ENCODE measurements around the gene MLST8.

Gene MLST8

DNA sequence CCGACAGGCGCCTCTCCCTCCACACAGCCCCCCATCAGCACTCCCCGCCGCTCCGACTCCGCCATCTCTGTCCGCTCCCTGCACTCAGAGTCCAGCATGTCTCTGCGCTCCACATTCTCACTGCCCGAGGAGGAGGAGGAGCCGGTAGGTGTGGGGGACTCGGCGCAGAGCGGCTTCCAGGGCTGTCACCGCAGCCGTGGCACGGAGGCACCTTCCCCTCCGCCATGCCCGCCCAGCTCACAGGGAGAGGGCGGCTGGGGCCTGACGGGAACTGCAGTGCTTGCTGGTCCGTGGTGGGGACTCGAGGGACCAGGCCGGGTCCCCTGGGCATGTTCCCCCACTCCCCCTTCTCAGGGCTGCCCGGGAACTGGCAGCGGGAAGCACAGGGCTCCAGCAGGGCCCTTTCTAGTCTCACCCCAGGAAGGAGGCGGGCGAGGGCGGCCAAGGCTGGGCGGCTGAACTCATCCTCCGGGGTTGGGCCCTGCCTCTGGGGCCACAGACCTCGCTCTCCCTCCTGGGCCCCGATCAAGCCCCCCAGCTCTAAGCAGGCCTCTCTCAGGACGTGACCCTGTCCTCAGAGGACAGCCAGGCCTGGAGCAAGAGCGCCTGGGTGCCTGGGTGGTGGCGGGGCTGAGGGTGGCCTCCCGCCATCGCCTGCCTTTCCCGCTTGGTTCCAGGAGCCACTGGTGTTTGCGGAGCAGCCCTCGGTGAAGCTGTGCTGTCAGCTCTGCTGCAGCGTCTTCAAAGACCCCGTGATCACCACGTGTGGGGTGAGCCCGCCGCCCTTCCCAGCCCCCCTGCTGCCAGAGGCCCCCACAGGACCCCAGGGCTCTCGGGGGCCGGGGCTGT, 34.4 kb upstream of the MLST8 start:
- TF ChIP-seq KLF9 (tag by site-specific recombination; IDR thresholded peaks at IDR 0.05; ENCODE audit: low read depth) (no peak), ZNF658 (tag by site-specific recombination; IDR thresholded peaks at IDR 0.05) (no peak), ZNF48 (tag by site-specific recombination; IDR thresholded peaks at IDR 0.05) (no peak), ZNF366 (tag by site-specific recombination; conservative IDR thresholded peaks at IDR 0.05) (no peak), ZNF548 (tag by site-specific recombination; IDR thresholded peaks at IDR 0.05) (no peak), CTCF (tag by site-specific recombination; IDR thresholded peaks at IDR 0.05) (no peak)
- Histone ChIP-seq H3K4me1 (ENCODE audit: control insufficient read depth, insufficient read depth, low read length) (no peaks in the 10 kb centered on the region), H3K27ac (ENCODE audit: extremely low read depth, low read depth, low read length) (no peak overlapping the region), H3K36me3 (ENCODE audit: control insufficient read depth in 2 of 2, insufficient read depth in 1 of 2, low read length in 2 of 2) (peaks cover 0 to 65% of the 10 kb centered on the region in 2 experiments; a peak in 2 of 3 replicates), H3K9me3 (ENCODE audit: control insufficient read depth, insufficient read depth, low read depth, low read length) (no peaks in the 10 kb centered on the region), H3K4me3 (ENCODE audit: low read depth, low read length) (no peak overlapping the region)
- ChIA-PET POLR2A (interaction anchor here (3.2 kb wide), 1 partner anchor 16 kb away, joined by 18 read pairs; the partner anchor contains the start of gene TRAF7), CTCF (interaction anchor here (1.0 kb wide), 1 partner anchor 12 kb away, joined by 3 read pairs; no protein-coding TSS in a partner anchor)

DNA sequence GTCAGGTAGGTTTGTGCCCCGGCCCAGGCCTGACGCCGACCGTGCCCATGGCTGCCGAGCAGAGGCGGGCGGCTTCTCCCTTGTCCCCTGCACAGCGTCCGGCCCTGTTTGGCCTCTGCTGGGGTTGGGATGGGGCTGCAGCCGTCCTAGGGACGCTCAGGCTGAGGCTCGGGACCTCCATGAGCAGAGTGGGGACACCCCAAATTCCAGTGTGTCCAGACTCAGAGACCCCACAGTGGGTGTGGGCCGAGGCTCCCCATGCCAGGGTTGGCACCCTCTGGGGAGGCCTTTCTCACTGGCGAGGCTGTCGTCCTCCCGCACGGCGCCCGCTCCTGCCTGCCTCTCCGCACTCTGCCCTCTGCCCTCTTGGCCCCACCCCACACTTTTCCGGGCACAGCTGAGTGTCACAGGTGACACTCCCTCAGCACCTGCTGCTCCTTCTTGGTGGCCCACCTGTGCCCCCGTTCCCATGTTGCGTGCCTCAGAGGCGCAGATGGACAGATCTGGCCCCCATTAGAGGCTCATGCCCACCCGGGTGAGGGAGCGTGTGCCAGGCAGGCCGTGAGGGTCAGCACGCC, 33.6 kb upstream of the MLST8 start:
- H3K4me1 ChIP-seq (ENCODE audit: control insufficient read depth, insufficient read depth, low read length): no peaks in the 10 kb centered on the region
- peaks cover 0 to 64% of the 10 kb centered on the region in 2 experiments; a peak in 2 of 3 replicates for H3K36me3 ChIP-seq (ENCODE audit: control insufficient read depth in 2 of 2, insufficient read depth in 1 of 2, low read length in 2 of 2)
- POLR2A ChIA-PET: interaction anchor here (3.2 kb wide), 1 partner anchor 17 kb away, joined by 18 read pairs; the partner anchor contains the start of gene TRAF7

More for the DNA sequence above, 33.6 kb upstream of the MLST8 start:
- Histone ChIP-seq H3K9me3 (ENCODE audit: control insufficient read depth, insufficient read depth, low read depth, low read length) (no peaks in the 10 kb centered on the region), H3K4me3 (ENCODE audit: low read depth, low read length) (no peak overlapping the region), H3K27ac (ENCODE audit: extremely low read depth, low read depth, low read length) (no peak overlapping the region)
- CTCF ChIA-PET: no interaction called here
- TF ChIP-seq, protein P1, sequence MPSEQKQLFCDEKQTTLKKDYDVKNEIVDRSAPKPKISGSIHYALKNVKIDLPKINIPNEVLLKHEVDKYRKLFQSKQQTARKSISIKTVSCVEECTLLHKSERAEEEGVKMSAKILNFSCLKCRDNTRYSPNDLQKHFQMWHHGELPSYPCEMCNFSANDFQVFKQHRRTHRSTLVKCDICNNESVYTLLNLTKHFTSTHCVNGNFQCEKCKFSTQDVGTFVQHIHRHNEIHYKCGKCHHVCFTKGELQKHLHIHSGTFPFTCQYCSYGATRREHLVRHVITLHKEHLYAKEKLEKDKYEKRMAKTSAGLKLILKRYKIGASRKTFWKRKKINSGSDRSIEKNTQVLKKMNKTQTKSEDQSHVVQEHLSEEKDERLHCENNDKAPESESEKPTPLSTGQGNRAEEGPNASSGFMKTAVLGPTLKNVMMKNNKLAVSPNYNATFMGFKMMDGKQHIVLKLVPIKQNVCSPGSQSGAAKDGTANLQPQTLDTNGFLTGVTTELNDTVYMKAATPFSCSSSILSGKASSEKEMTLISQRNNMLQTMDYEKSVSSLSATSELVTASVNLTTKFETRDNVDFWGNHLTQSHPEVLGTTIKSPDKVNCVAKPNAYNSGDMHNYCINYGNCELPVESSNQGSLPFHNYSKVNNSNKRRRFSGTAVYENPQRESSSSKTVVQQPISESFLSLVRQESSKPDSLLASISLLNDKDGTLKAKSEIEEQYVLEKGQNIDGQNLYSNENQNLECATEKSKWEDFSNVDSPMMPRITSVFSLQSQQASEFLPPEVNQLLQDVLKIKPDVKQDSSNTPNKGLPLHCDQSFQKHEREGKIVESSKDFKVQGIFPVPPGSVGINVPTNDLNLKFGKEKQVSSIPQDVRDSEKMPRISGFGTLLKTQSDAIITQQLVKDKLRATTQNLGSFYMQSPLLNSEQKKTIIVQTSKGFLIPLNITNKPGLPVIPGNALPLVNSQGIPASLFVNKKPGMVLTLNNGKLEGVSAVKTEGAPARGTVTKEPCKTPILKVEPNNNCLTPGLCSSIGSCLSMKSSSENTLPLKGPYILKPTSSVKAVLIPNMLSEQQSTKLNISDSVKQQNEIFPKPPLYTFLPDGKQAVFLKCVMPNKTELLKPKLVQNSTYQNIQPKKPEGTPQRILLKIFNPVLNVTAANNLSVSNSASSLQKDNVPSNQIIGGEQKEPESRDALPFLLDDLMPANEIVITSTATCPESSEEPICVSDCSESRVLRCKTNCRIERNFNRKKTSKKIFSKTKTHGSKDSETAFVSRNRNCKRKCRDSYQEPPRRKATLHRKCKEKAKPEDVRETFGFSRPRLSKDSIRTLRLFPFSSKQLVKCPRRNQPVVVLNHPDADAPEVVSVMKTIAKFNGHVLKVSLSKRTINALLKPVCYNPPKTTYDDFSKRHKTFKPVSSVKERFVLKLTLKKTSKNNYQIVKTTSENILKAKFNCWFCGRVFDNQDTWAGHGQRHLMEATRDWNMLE (tag by site-specific recombination; conservative IDR thresholded peaks at IDR 0.05; ENCODE audit: low read depth): no peak
- TF ChIP-seq ZNF423 (tag by site-specific recombination; IDR thresholded peaks at IDR 0.05) (no peak), ZNF23 (tag by site-specific recombination; IDR thresholded peaks at IDR 0.05; ENCODE audit: borderline replicate concordance) (no peak), ZNF571 (tag by site-specific recombination; IDR thresholded peaks at IDR 0.05) (no peak), ZNF391 (tag by site-specific recombination; IDR thresholded peaks at IDR 0.05; ENCODE audit: borderline replicate concordance, low read depth) (no peak), ZNF19 (tag by site-specific recombination; IDR thresholded peaks at IDR 0.05; ENCODE audit: low read depth) (no peak), ZNF16 (tag by site-specific recombination; IDR thresholded peaks at IDR 0.05; ENCODE audit: low read depth) (no peak), SCRT1 (tag by site-specific recombination; IDR thresholded peaks at IDR 0.05; ENCODE audit: borderline replicate concordance) (peak; percentile 40; the same call in 1 of the 2 replicates), ZNF843 (tag by site-specific recombination; IDR thresholded peaks at IDR 0.05) (no peak), ZNF223 (tag by site-specific recombination; IDR thresholded peaks at IDR 0.05) (no peak), ZNF629 (tag by site-specific recombination; IDR thresholded peaks at IDR 0.05) (no peak), ZNF433 (tag by site-specific recombination; IDR thresholded peaks at IDR 0.05; ENCODE audit: low read depth) (no peak)
- TF ChIP-seq, protein P2, sequence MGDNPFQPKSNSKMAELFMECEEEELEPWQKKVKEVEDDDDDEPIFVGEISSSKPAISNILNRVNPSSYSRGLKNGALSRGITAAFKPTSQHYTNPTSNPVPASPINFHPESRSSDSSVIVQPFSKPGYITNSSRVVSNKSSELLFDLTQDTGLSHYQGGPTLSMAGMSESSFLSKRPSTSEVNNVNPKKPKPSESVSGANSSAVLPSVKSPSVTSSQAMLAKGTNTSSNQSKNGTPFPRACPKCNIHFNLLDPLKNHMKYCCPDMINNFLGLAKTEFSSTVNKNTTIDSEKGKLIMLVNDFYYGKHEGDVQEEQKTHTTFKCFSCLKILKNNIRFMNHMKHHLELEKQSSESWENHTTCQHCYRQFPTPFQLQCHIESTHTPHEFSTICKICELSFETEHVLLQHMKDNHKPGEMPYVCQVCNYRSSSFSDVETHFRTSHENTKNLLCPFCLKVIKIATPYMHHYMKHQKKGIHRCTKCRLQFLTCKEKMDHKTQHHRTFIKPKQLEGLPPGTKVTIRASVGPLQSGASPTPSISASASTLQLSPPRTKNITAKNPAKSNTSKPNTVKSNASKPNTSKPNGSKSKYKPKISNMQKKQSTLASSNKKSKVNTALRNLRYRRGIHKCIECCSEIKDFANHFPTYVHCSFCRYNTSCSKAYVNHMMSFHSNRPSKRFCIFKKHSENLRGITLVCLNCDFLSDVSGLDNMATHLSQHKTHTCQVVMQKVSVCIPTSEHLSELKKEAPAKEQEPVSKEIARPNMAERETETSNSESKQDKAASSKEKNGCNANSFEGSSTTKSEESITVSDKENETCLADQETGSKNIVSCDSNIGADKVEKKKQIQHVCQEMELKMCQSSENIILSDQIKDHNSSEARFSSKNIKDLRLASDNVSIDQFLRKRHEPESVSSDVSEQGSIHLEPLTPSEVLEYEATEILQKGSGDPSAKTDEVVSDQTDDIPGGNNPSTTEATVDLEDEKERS (tag by site-specific recombination; IDR thresholded peaks at IDR 0.05): no peak
- TF ChIP-seq, protein P3, sequence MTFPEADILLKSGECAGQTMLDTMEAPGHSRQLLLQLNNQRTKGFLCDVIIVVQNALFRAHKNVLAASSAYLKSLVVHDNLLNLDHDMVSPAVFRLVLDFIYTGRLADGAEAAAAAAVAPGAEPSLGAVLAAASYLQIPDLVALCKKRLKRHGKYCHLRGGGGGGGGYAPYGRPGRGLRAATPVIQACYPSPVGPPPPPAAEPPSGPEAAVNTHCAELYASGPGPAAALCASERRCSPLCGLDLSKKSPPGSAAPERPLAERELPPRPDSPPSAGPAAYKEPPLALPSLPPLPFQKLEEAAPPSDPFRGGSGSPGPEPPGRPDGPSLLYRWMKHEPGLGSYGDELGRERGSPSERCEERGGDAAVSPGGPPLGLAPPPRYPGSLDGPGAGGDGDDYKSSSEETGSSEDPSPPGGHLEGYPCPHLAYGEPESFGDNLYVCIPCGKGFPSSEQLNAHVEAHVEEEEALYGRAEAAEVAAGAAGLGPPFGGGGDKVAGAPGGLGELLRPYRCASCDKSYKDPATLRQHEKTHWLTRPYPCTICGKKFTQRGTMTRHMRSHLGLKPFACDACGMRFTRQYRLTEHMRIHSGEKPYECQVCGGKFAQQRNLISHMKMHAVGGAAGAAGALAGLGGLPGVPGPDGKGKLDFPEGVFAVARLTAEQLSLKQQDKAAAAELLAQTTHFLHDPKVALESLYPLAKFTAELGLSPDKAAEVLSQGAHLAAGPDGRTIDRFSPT (tag by site-specific recombination; IDR thresholded peaks at IDR 0.05): peak; percentile 30; the same call in 1 of the 2 replicates

Data from HEK293 (cell line).